Central memory CD8-positive, alpha-beta T cell (primary cell): ENCODE data around the gene MITF.

Experiments
- ATAC-seq: fragments of 150-1000 bp; cut with Tn5 transposase; replicated peaks from 2 replicates; pipeline ENCODE4 v1.10.0; 2022; ENCODE audit warnings: mild to moderate bottlenecking, moderate FRiP score, moderate number of reproducible peaks; ENCODE audit not compliant: poor library complexity, severe bottlenecking; ENCODE audit errors: extremely low read depth
- DNase-seq, 2 donors: peaks; one replicate each; pipeline ENCODE4 v3.0.0; 2021; ENCODE audit warnings: low spot score in 2 of 2
- H3K27ac Mint-ChIP-seq: one replicate; pipeline ENCODE4 v1.8.0; 2022; ENCODE audit warnings: low read depth, mild to moderate bottlenecking, moderate library complexity, mixed read lengths
- H3K27me3 Mint-ChIP-seq: one replicate; pipeline ENCODE4 v1.8.0; 2022; ENCODE audit warnings: mixed read lengths
- H3K36me3 Mint-ChIP-seq: one replicate; pipeline ENCODE4 v1.8.0; 2022; ENCODE audit warnings: mild to moderate bottlenecking, moderate library complexity, mixed read lengths; ENCODE audit not compliant: insufficient read depth
- H3K4me1 Mint-ChIP-seq: one replicate; pipeline ENCODE4 v1.8.0; 2022; ENCODE audit warnings: mixed read lengths
- H3K4me3 Mint-ChIP-seq: one replicate; pipeline ENCODE4 v1.8.0; 2022; ENCODE audit warnings: mild to moderate bottlenecking, moderate library complexity, mixed read lengths
- H3K9me3 Mint-ChIP-seq: one replicate; pipeline ENCODE4 v1.8.0; 2022; ENCODE audit warnings: mixed read lengths

MITF gene

GRCh38 chr3:69821133-69821532 lies 81.9 kb downstream of the MITF start:
- DNase-seq (no peak), ATAC-seq (no peak)
- peaks cover 2% of the 10 kb centered on the region for H3K36me3 Mint-ChIP-seq
- no peaks in the 10 kb centered on the region for H3K27me3 Mint-ChIP-seq
- H3K27ac Mint-ChIP-seq = no peak overlapping the region
- peaks cover 10% of the 10 kb centered on the region for H3K9me3 Mint-ChIP-seq
- H3K4me1 Mint-ChIP-seq = no peaks in the 10 kb centered on the region
- H3K4me3 Mint-ChIP-seq = no peak overlapping the region

DNA sequence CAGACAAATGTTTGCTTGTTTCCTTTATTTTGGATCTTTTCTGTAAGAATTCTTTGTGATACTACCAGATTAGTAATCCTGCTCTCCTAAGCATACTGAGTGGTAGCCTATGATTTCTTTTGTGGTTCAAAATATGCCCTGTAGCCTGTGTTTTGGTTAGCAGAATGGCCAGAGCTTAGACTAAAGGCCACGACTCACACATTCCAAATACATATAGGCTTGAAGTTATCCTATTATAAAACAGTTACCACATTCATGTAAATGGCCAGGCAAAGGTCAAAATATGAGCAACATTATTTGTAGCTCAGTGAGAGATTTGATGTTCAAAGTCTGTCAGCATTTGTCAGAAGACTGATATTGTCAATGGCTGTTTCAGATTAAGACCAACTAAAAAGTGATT lies 84.5 kb downstream of the MITF start:
- DNase-seq = no peak
- no peaks in the 10 kb centered on the region for H3K4me1 Mint-ChIP-seq

DNA sequence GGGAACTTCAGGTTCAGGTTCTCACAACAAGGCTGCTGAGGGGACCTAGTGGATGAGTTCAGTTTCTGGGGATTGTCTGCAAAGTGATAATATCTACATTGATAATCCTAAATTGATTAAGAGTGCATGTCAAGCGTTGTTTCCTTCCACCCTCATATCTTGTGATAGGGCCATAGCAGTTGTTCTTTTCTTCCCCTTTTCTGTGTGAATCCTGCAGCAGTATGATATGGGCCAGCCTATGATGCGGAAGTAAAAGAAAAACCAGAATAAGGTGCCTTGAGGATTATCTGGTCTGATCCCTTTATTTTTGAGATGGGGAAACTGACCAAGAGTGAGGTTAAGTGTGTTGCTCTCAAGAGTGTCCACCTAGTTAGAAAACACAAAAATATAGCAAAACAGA lies 86.2 kb downstream of the MITF start:
- DNase-seq = no peak
- Mint-ChIP-seq H3K27ac (no peak overlapping the region), H3K27me3 (no peaks in the 10 kb centered on the region), H3K9me3 (peaks cover 15% of the 10 kb centered on the region), H3K4me3 (no peak overlapping the region), H3K4me1 (no peaks in the 10 kb centered on the region), H3K36me3 (no peaks in the 10 kb centered on the region)
- no peak for ATAC-seq

More for the DNA sequence above, 84.5 kb downstream of the MITF start:
- Mint-ChIP-seq H3K36me3 (no peaks in the 10 kb centered on the region), H3K27ac (no peak overlapping the region), H3K4me3 (no peak overlapping the region), H3K27me3 (no peaks in the 10 kb centered on the region), H3K9me3 (peaks cover 15% of the 10 kb centered on the region)
- ATAC-seq = no peak

- DNase-seq (no peak), ATAC-seq (no peak)
- no peak overlapping the region for H3K27ac Mint-ChIP-seq
- H3K9me3 Mint-ChIP-seq = peaks cover 20% of the 10 kb centered on the region
- H3K36me3 Mint-ChIP-seq = no peaks in the 10 kb centered on the region
- H3K4me3 Mint-ChIP-seq = no peak overlapping the region
- no peaks in the 10 kb centered on the region for H3K27me3 Mint-ChIP-seq
- no peaks in the 10 kb centered on the region for H3K4me1 Mint-ChIP-seq
Observed at GRCh38 chr3:69827127-69827526, 87.9 kb downstream of the MITF start.

DNA sequence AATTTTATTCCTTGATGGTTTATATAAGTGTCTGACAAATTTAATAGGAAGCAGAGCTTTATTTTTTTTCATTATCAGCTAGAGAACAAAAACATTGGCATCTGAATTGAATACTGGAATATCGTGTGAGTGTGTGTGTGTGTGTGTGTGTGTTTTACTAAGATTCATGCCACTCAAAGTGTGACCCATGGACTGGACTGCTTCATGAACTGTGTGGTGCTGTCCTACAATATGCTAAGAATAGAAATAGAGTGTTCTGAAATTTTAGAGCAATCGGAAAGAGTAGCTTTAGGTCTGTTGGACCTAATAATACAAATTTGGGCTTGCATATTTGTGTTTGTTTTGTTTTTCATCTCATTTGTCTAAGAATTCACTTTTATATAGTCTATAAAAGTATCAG lies 89.6 kb downstream of the MITF start:
- no peak for DNase-seq
- Mint-ChIP-seq H3K27ac (no peak overlapping the region), H3K4me1 (no peaks in the 10 kb centered on the region), H3K36me3 (no peaks in the 10 kb centered on the region), H3K9me3 (peaks cover 14% of the 10 kb centered on the region), H3K4me3 (no peak overlapping the region), H3K27me3 (no peaks in the 10 kb centered on the region)
- ATAC-seq = no peak

- ATAC-seq (no peak), DNase-seq (no peak)
- no peaks in the 10 kb centered on the region for H3K36me3 Mint-ChIP-seq
- no peak overlapping the region for H3K4me3 Mint-ChIP-seq
- no peak overlapping the region for H3K27ac Mint-ChIP-seq
- H3K27me3 Mint-ChIP-seq = no peaks in the 10 kb centered on the region
- H3K9me3 Mint-ChIP-seq = peaks cover 18% of the 10 kb centered on the region
- H3K4me1 Mint-ChIP-seq = no peaks in the 10 kb centered on the region
Observed at GRCh38 chr3:69830147-69830546, 90.9 kb downstream of the MITF start.

DNA sequence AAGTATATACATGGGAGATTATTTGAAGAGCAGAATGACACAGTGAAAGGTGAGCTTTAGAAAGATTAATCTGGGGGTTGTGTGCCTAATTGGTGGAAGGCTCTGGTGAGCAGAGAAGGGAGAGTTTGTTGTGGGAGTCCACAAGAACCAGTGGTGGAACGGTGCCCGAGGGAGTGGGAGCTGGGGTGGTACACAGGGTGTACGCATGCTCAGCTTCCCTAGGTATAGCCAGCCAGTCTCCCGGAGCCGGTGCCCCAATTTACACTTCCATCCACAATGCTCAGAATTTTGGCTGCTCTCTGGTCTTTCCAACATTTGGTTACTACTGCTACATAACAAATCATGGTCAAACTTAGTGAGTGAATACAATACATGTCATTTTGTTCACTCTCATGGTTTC lies 92.5 kb downstream of the MITF start:
- Mint-ChIP-seq H3K27ac (no peak overlapping the region), H3K36me3 (no peaks in the 10 kb centered on the region), H3K9me3 (peaks cover 17% of the 10 kb centered on the region), H3K27me3 (no peaks in the 10 kb centered on the region), H3K4me1 (no peaks in the 10 kb centered on the region), H3K4me3 (no peak overlapping the region)
- DNase-seq (no peak), ATAC-seq (no peak)

DNA sequence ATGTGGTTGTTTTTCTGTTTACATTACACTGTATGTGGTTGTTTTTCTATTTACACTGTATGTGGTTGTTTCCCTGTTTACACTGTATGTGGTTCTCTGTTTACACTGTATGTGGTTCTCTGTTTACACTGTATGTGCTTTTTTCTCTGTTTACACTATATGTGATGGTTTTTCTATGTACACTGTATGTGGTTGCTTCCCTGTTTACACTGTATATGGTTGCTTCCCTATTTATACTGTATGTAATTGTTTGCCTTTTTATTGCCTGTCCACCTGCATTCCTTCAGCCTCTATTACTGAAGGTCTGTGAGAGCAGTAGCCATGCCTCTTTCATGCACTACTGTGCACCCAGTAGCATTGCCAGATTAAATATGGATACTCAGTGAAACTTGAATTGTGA lies 94.3 kb downstream of the MITF start:
- no peak for ATAC-seq
- H3K4me1 Mint-ChIP-seq = no peaks in the 10 kb centered on the region
- no peak overlapping the region for H3K27ac Mint-ChIP-seq
- H3K9me3 Mint-ChIP-seq = peaks cover 10% of the 10 kb centered on the region
- no peak overlapping the region for H3K4me3 Mint-ChIP-seq
- no peaks in the 10 kb centered on the region for H3K36me3 Mint-ChIP-seq
- no peak for DNase-seq
- no peaks in the 10 kb centered on the region for H3K27me3 Mint-ChIP-seq

GRCh38 chr3:69838217-69838616 lies 99.0 kb downstream of the MITF start:
- Mint-ChIP-seq H3K27ac (no peak overlapping the region), H3K4me1 (no peaks in the 10 kb centered on the region), H3K36me3 (no peaks in the 10 kb centered on the region), H3K4me3 (no peak overlapping the region), H3K9me3 (peaks cover 12% of the 10 kb centered on the region), H3K27me3 (no peaks in the 10 kb centered on the region)
- ATAC-seq (no peak), DNase-seq (no peak)

GRCh38 chr3:69838696-69839515 lies 99.6 kb downstream of the MITF start:
- DNase-seq (no peak), ATAC-seq (no peak)
- no peak overlapping the region for H3K27ac Mint-ChIP-seq
- H3K27me3 Mint-ChIP-seq = no peaks in the 10 kb centered on the region
- H3K9me3 Mint-ChIP-seq = peaks cover 12% of the 10 kb centered on the region
- no peak overlapping the region for H3K4me3 Mint-ChIP-seq
- H3K4me1 Mint-ChIP-seq = no peaks in the 10 kb centered on the region
- no peaks in the 10 kb centered on the region for H3K36me3 Mint-ChIP-seq

GRCh38 chr3:69842351-69842750 lies 103.1 kb downstream of the MITF start:
- H3K27ac Mint-ChIP-seq = no peak overlapping the region
- no peaks in the 10 kb centered on the region for H3K27me3 Mint-ChIP-seq
- H3K9me3 Mint-ChIP-seq = peaks cover 16% of the 10 kb centered on the region
- no peak overlapping the region for H3K4me3 Mint-ChIP-seq
- ATAC-seq = no peak
- H3K4me1 Mint-ChIP-seq = no peaks in the 10 kb centered on the region
- no peaks in the 10 kb centered on the region for H3K36me3 Mint-ChIP-seq
- DNase-seq = no peak

DNA sequence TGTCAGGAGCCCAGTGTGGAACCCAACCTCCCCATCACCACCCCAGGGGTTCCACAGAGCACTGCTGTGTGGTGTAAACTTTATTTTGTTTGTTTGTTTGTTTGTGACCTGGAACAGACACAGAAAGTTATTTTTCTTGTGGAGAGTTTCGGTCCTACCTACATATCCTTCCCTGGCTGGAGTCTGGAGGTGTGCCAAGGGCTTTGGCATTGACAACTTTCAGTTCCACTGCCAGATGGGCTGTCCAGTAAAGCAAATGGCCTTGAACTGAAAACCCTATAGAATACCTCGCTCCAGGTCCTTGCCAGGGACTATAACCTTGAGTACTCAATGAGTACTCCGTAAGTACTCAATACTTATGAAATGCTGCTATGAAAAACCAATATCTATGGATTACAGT lies 103.5 kb downstream of the MITF start:
- no peak overlapping the region for H3K4me3 Mint-ChIP-seq
- H3K27ac Mint-ChIP-seq = no peak overlapping the region
- H3K36me3 Mint-ChIP-seq = no peaks in the 10 kb centered on the region
- peaks cover 17% of the 10 kb centered on the region for H3K9me3 Mint-ChIP-seq
- no peaks in the 10 kb centered on the region for H3K4me1 Mint-ChIP-seq
- H3K27me3 Mint-ChIP-seq = no peaks in the 10 kb centered on the region
- DNase-seq (no peak), ATAC-seq (no peak)

GRCh38 chr3:69844706-69845105 lies 105.4 kb downstream of the MITF start:
- Mint-ChIP-seq H3K4me1 (no peaks in the 10 kb centered on the region), H3K27ac (no peak overlapping the region), H3K4me3 (no peak overlapping the region), H3K27me3 (no peaks in the 10 kb centered on the region), H3K36me3 (no peaks in the 10 kb centered on the region), H3K9me3 (peaks cover 17% of the 10 kb centered on the region)
- ATAC-seq (no peak), DNase-seq (no peak)
